ENCODE results near the gene RAP1GAP.

Gene RAP1GAP

GRCh38 chr1:21590126-21590880, 78.9 kb downstream of the RAP1GAP start:
- peak in 3 of 4 experiments; percentile 13 to 36 (median 31) for DNase-seq

GRCh38 chr1:21589618-21590017, 79.5 kb downstream of the RAP1GAP start:
- no peak for DNase-seq

- DNase-seq, result no peak
Measured at GRCh38 chr1:21587602-21587953, 81.6 kb downstream of the RAP1GAP start.

GRCh38 chr1:21586846-21587601, 82.1 kb downstream of the RAP1GAP start:
- peak; percentile 57 to 82 (median 74) for DNase-seq

GRCh38 chr1:21586222-21586621, 82.9 kb downstream of the RAP1GAP start:
- DNase-seq, result no peak

- peak; percentile 45 to 72 (median 67) for DNase-seq
Measured at GRCh38 chr1:21585037-21585436, 84.1 kb downstream of the RAP1GAP start.

- no peak for DNase-seq
Measured at GRCh38 chr1:21584096-21584495, 85.1 kb downstream of the RAP1GAP start.

- peak; percentile 32 to 81 (median 66) for DNase-seq
Measured at GRCh38 chr1:21579791-21580190, 89.4 kb downstream of the RAP1GAP start.

GRCh38 chr1:21577933-21578332, 91.2 kb downstream of the RAP1GAP start:
- DNase-seq, result no peak

- no peak for DNase-seq
Measured at GRCh38 chr1:21577324-21577723, 91.8 kb downstream of the RAP1GAP start.

GRCh38 chr1:21576798-21577187, 92.4 kb downstream of the RAP1GAP start:
- DNase-seq, result no peak

- DNase-seq, result no peak
Measured at GRCh38 chr1:21576031-21576797, 92.9 kb downstream of the RAP1GAP start.

GRCh38 chr1:21575351-21575942, 93.7 kb downstream of the RAP1GAP start:
- DNase-seq, result no peak

GRCh38 chr1:21574466-21575151, 94.5 kb downstream of the RAP1GAP start:
- DNase-seq, result no peak

GRCh38 chr1:21573971-21574465, 95.1 kb downstream of the RAP1GAP start:
- peak in 2 of 4 experiments; percentile 17 to 41 for DNase-seq

GRCh38 chr1:21573475-21573874, 95.7 kb downstream of the RAP1GAP start:
- DNase-seq, result no peak

GRCh38 chr1:21572735-21573277, 96.4 kb downstream of the RAP1GAP start:
- no peak for DNase-seq

GRCh38 chr1:21572221-21572620, 96.9 kb downstream of the RAP1GAP start:
- no peak for DNase-seq

- no peak for DNase-seq
Measured at GRCh38 chr1:21570885-21571284, 98.3 kb downstream of the RAP1GAP start.

- no peak for DNase-seq
Measured at GRCh38 chr1:21570528-21570875, 98.7 kb downstream of the RAP1GAP start.

- DNase-seq, result no peak
Measured at GRCh38 chr1:21569820-21570527, 99.2 kb downstream of the RAP1GAP start.
